HEK293 (cell line): Measurements from ENCODE around the gene ZFP36L1.

ENCODE experiments used
- CTCF ChIA-PET: fragments of 350-600 bp; formaldehyde crosslinking; extraction: SDS; loops from one replicate; lab custom pipeline; 2021; ENCODE audit warnings: antibody characterized with exemption; lab: Yijun Ruan, JAX
- POLR2A ChIA-PET: fragments of 300-600 bp; formaldehyde crosslinking; extraction: SDS; loops from one replicate; lab custom pipeline; 2020; ENCODE audit warnings: antibody characterized with exemption, inconsistent platforms; lab: Yijun Ruan, JAX
- H3K27ac ChIP-seq: fragments of 200-500 bp; sonication (Bioruptor generic); 2 replicates; pipeline ENCODE4 v1.5.1; 2014; ENCODE audit warnings: low read depth, low read length, control low read depth, inconsistent platforms; ENCODE audit errors: extremely low read depth
- H3K36me3 ChIP-seq, 2 experiments: fragments of 200-500 bp in 1 of 2; sonication (Bioruptor generic) in 1 of 2; 1 replicate in 1 of 2; 2 replicates in 1 of 2; pipeline ENCODE4 v1.5.1; 2014 to 2017; ENCODE audit warnings: inconsistent platforms in 2 of 2, low read length in 2 of 2; ENCODE audit not compliant: control insufficient read depth in 2 of 2, insufficient read depth in 1 of 2
- H3K4me1 ChIP-seq: fragments of 200-500 bp; sonication (Bioruptor generic); 2 replicates; pipeline ENCODE4 v1.5.1; 2014; ENCODE audit warnings: mild to moderate bottlenecking, low read length, inconsistent platforms; ENCODE audit not compliant: control insufficient read depth, insufficient read depth
- H3K4me3 ChIP-seq: 2 replicates; pipeline ENCODE4 v1.5.1; 2011; ENCODE audit warnings: low read depth, mild to moderate bottlenecking, control low read depth, low read length, moderate library complexity
- H3K9me3 ChIP-seq: fragments of 200-500 bp; sonication (Bioruptor generic); 2 replicates; pipeline ENCODE4 v1.5.1; 2014; ENCODE audit warnings: low read depth, low read length, inconsistent platforms; ENCODE audit not compliant: control insufficient read depth, insufficient read depth
- GLI2 ChIP-seq: fragments of 450-650 bp; formaldehyde crosslinking; IDR thresholded peaks from 2 replicates; pipeline ENCODE4; 2017; ENCODE audit warnings: missing biosample characterization, missing genetic modification characterization, low read depth, borderline replicate concordance
- INSM2 ChIP-seq: fragments of 450-650 bp; formaldehyde crosslinking; IDR thresholded peaks from 2 replicates; pipeline ENCODE4 v1.5.1; 2016; ENCODE audit warnings: missing biosample characterization, missing genetic modification characterization
- MZF1 ChIP-seq: fragments of 450-650 bp; formaldehyde crosslinking; IDR thresholded peaks from 2 replicates; pipeline ENCODE4 v1.5.1; 2017; ENCODE audit warnings: missing biosample characterization, missing genetic modification characterization, borderline replicate concordance
- YY2 ChIP-seq: fragments of 450-650 bp; formaldehyde crosslinking; IDR thresholded peaks from 2 replicates; pipeline ENCODE4 v1.5.1; 2016; ENCODE audit warnings: missing biosample characterization, missing genetic modification characterization
- ZBTB21 ChIP-seq: fragments of 450-650 bp; formaldehyde crosslinking; IDR thresholded peaks from 2 replicates; pipeline ENCODE4 v1.5.1; 2017; ENCODE audit warnings: missing biosample characterization, missing genetic modification characterization
- ZBTB48 ChIP-seq: fragments of 450-650 bp; formaldehyde crosslinking; IDR thresholded peaks from 2 replicates; pipeline ENCODE4 v1.5.1; 2016; ENCODE audit warnings: missing biosample characterization, missing genetic modification characterization
- ZBTB7A ChIP-seq: fragments of 450-650 bp; formaldehyde crosslinking; IDR thresholded peaks from 2 replicates; pipeline ENCODE4 v1.5.1; 2016; ENCODE audit warnings: low read depth, missing biosample characterization, missing genetic modification characterization
- ZFP69B ChIP-seq: fragments of 450-650 bp; formaldehyde crosslinking; IDR thresholded peaks from 2 replicates; pipeline ENCODE4 v1.5.1; 2016; ENCODE audit warnings: missing biosample characterization, missing genetic modification characterization
- ZNF155 ChIP-seq: fragments of 450-650 bp; formaldehyde crosslinking; IDR thresholded peaks from 2 replicates; pipeline ENCODE4 v1.5.1; 2016; ENCODE audit warnings: missing biosample characterization, missing genetic modification characterization
- ZNF19 ChIP-seq: fragments of 450-650 bp; formaldehyde crosslinking; IDR thresholded peaks from 2 replicates; pipeline ENCODE4; 2016; ENCODE audit warnings: missing biosample characterization, missing genetic modification characterization, low read depth
- ZNF202 ChIP-seq: fragments of 450-650 bp; formaldehyde crosslinking; IDR thresholded peaks from 2 replicates; pipeline ENCODE4 v1.5.1; 2016; ENCODE audit warnings: missing biosample characterization, missing genetic modification characterization, borderline replicate concordance
- ZNF292 ChIP-seq: fragments of 450-650 bp; formaldehyde crosslinking; IDR thresholded peaks from 2 replicates; pipeline ENCODE4 v1.5.1; 2016; ENCODE audit warnings: low read depth, missing biosample characterization, missing genetic modification characterization, borderline replicate concordance
- ZNF366 ChIP-seq: fragments of 450-650 bp; formaldehyde crosslinking; conservative IDR thresholded peaks from 2 replicates; pipeline ENCODE4 v1.5.1; 2016; ENCODE audit warnings: missing biosample characterization, missing genetic modification characterization
- ZNF394 ChIP-seq: fragments of 450-650 bp; formaldehyde crosslinking; IDR thresholded peaks from 2 replicates; pipeline ENCODE4 v1.5.1; 2016; ENCODE audit warnings: missing biosample characterization, missing genetic modification characterization, mild to moderate bottlenecking, moderate library complexity, borderline replicate concordance
- ZNF514 ChIP-seq: fragments of 450-650 bp; formaldehyde crosslinking; IDR thresholded peaks from 2 replicates; pipeline ENCODE4 v1.5.1; 2016; ENCODE audit warnings: missing biosample characterization, missing genetic modification characterization
- ZNF585B ChIP-seq: fragments of 450-650 bp; formaldehyde crosslinking; IDR thresholded peaks from 2 replicates; pipeline ENCODE4 v1.5.1; 2016; ENCODE audit warnings: missing biosample characterization, missing genetic modification characterization
- ZNF600 ChIP-seq: fragments of 450-650 bp; formaldehyde crosslinking; IDR thresholded peaks from 2 replicates; pipeline ENCODE4 v1.5.1; 2016; ENCODE audit warnings: missing biosample characterization, missing genetic modification characterization
- ZNF658 ChIP-seq: fragments of 450-650 bp; formaldehyde crosslinking; IDR thresholded peaks from 2 replicates; pipeline ENCODE4; 2016; ENCODE audit warnings: missing biosample characterization, missing genetic modification characterization
- ZNF664 ChIP-seq: fragments of 450-650 bp; formaldehyde crosslinking; IDR thresholded peaks from 2 replicates; pipeline ENCODE4 v1.5.1; 2016; ENCODE audit warnings: missing biosample characterization, missing genetic modification characterization
- ZNF837 ChIP-seq: fragments of 450-650 bp; formaldehyde crosslinking; IDR thresholded peaks from 2 replicates; pipeline ENCODE4 v1.5.1; 2016; ENCODE audit warnings: missing biosample characterization, missing genetic modification characterization
- ZSCAN23 ChIP-seq: fragments of 450-650 bp; formaldehyde crosslinking; IDR thresholded peaks from 2 replicates; pipeline ENCODE4 v1.5.1; 2016; ENCODE audit warnings: missing biosample characterization, missing genetic modification characterization
- TF ChIP-seq, protein P1 (sequence below): fragments of 450-650 bp; formaldehyde crosslinking; IDR thresholded peaks from 2 replicates; pipeline ENCODE4 v1.5.1; 2016; ENCODE audit warnings: missing biosample characterization, missing genetic modification characterization
- TF ChIP-seq, protein P2 (sequence below): fragments of 450-650 bp; formaldehyde crosslinking; IDR thresholded peaks from 2 replicates; pipeline ENCODE4 v1.5.1; 2016; ENCODE audit warnings: missing biosample characterization, missing genetic modification characterization

The ZFP36L1 gene

DNA sequence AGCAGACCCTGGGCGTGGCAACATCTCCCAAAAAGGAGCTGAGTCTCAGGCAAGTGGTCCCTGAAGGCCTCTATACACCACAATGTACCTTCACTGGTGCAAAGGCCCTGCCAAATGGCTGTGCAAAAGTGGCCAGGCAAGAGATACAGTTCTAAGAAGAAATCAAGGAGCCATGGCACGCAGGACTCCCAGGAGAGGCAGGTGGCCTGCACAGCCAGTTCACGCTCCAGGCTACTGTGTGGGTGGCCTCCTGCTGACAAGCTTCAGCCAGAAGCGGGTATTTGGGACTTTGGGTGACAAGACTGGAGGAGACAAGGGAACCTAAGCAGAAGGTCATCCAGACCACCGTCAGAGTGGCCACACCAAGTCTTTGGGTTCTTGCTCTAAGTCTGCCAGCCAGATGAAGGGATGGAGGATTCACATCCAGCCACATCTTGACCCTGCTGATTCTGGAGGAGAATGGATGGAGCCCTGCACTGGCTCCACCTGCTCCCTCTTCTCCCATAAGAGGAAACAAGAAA is 20.5 kb upstream of the ZFP36L1 start:
- TF ChIP-seq ZNF366 (tag by site-specific recombination) (no peak), ZNF394 (no peak), ZBTB7A (no peak), GLI2 (tag by site-specific recombination) (no peak), ZNF664 (tag by site-specific recombination) (no peak), ZNF658 (tag by site-specific recombination) (no peak), ZNF600 (tag by site-specific recombination) (no peak), ZBTB48 (tag by site-specific recombination) (no peak), MZF1 (no peak), ZNF292 (tag by site-specific recombination) (no peak), ZNF837 (tag by site-specific recombination) (no peak), ZNF19 (no peak)
- TF ChIP-seq, protein P1, sequence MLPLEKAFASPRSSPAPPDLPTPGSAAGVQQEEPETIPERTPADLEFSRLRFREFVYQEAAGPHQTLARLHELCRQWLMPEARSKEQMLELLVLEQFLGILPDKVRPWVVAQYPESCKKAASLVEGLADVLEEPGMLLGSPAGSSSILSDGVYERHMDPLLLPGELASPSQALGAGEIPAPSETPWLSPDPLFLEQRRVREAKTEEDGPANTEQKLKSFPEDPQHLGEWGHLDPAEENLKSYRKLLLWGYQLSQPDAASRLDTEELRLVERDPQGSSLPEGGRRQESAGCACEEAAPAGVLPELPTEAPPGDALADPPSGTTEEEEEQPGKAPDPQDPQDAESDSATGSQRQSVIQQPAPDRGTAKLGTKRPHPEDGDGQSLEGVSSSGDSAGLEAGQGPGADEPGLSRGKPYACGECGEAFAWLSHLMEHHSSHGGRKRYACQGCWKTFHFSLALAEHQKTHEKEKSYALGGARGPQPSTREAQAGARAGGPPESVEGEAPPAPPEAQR = no peak
- peaks cover 17% of the 10 kb centered on the region for H3K4me1 ChIP-seq
- CTCF ChIA-PET = interaction anchor here (0.6 to 1.6 kb wide), 4 partner anchors 13 to 880 kb away, joined by 3 to 4 read pairs (median 4); no protein-coding TSS in a partner anchor
- H3K36me3 ChIP-seq = no peaks in the 10 kb centered on the region
- POLR2A ChIA-PET = no interaction called here
- no peak overlapping the region for H3K4me3 ChIP-seq
- H3K27ac ChIP-seq = no peak overlapping the region
- no peaks in the 10 kb centered on the region for H3K9me3 ChIP-seq

GRCh38 chr14:68811171-68811570 is 18.3 kb upstream of the ZFP36L1 start:
- TF ChIP-seq, protein P2, sequence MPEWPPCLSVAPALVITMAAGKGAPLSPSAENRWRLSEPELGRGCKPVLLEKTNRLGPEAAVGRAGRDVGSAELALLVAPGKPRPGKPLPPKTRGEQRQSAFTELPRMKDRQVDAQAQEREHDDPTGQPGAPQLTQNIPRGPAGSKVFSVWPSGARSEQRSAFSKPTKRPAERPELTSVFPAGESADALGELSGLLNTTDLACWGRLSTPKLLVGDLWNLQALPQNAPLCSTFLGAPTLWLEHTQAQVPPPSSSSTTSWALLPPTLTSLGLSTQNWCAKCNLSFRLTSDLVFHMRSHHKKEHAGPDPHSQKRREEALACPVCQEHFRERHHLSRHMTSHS = no peak
- TF ChIP-seq ZNF585B (tag by site-specific recombination) (no peak), ZFP69B (tag by site-specific recombination) (no peak), ZNF155 (tag by site-specific recombination) (no peak), ZNF514 (tag by site-specific recombination) (no peak), ZNF202 (tag by site-specific recombination) (no peak), ZSCAN23 (tag by site-specific recombination) (no peak), ZBTB21 (tag by site-specific recombination) (no peak), INSM2 (tag by site-specific recombination) (no peak), YY2 (tag by site-specific recombination) (no peak)
- ChIA-PET CTCF (no interaction called here), POLR2A (interaction anchor here (1.1 kb wide), 1 partner anchor 18 kb away, joined by 4 read pairs; the partner anchor contains the start of gene ZFP36L1)
- Histone ChIP-seq H3K27ac (no peak overlapping the region), H3K4me3 (no peak overlapping the region), H3K4me1 (peaks cover 20% of the 10 kb centered on the region), H3K9me3 (no peaks in the 10 kb centered on the region), H3K36me3 (no peaks in the 10 kb centered on the region)
